GM18520 (cell line): ENCODE data around the gene ENOX1.
"Not testable (repeated sequence)": the region's sequence is repeated elsewhere in the genome, so short reads cannot be mapped to it uniquely, and the experiment has no call there.

Experiments
- ATAC-seq: cut with Tn5 transposase; IDR thresholded peaks from one replicate; pipeline ENCODE4 v1.9.1; 2021; ENCODE audit not compliant: unreplicated experiment

ENOX1 gene

GRCh38 chr13:43441899-43442499, 344.8 kb downstream of the ENOX1 start:
- no peak for ATAC-seq

- no peak for ATAC-seq
Measured at GRCh38 chr13:43441464-43441863, 345.3 kb downstream of the ENOX1 start.

GRCh38 chr13:43434191-43434590, 352.6 kb downstream of the ENOX1 start:
- ATAC-seq: no peak

- no peak for ATAC-seq
Measured at GRCh38 chr13:43433691-43434141, 353.1 kb downstream of the ENOX1 start.

GRCh38 chr13:43432958-43433357, 353.8 kb downstream of the ENOX1 start:
- ATAC-seq: no peak

GRCh38 chr13:43431841-43432240, 354.9 kb downstream of the ENOX1 start:
- ATAC-seq: no peak

GRCh38 chr13:43431290-43431716, 355.5 kb downstream of the ENOX1 start:
- no peak for ATAC-seq

GRCh38 chr13:43428545-43429296, 358.1 kb downstream of the ENOX1 start:
- no peak for ATAC-seq

GRCh38 chr13:43426355-43426754, 360.4 kb downstream of the ENOX1 start:
- ATAC-seq: no peak

- ATAC-seq: no peak
Measured at GRCh38 chr13:43425234-43425633, 361.5 kb downstream of the ENOX1 start.

- ATAC-seq: no peak
Measured at GRCh38 chr13:43424412-43424811, 362.4 kb downstream of the ENOX1 start.

GRCh38 chr13:43422116-43422515, 364.7 kb downstream of the ENOX1 start:
- no peak for ATAC-seq

GRCh38 chr13:43416842-43417241, 369.9 kb downstream of the ENOX1 start:
- not testable (repeated sequence) for ATAC-seq

- not testable (repeated sequence) for ATAC-seq
Measured at GRCh38 chr13:43416408-43416807, 370.4 kb downstream of the ENOX1 start.

- not testable (repeated sequence) for ATAC-seq
Measured at GRCh38 chr13:43415903-43416391, 370.8 kb downstream of the ENOX1 start.

- no peak for ATAC-seq
Measured at GRCh38 chr13:43414111-43414510, 372.7 kb downstream of the ENOX1 start.

GRCh38 chr13:43411741-43412140, 375.0 kb downstream of the ENOX1 start:
- no peak for ATAC-seq

- no peak for ATAC-seq
Measured at GRCh38 chr13:43411211-43411610, 375.6 kb downstream of the ENOX1 start.

- ATAC-seq: no peak
Measured at GRCh38 chr13:43408274-43408673, 378.5 kb downstream of the ENOX1 start.

- ATAC-seq: no peak
Measured at GRCh38 chr13:43407023-43407581, 379.7 kb downstream of the ENOX1 start.

- ATAC-seq: no peak
Measured at GRCh38 chr13:43405457-43405856, 381.3 kb downstream of the ENOX1 start.

- ATAC-seq: no peak
Measured at GRCh38 chr13:43402380-43402779, 384.4 kb downstream of the ENOX1 start.
